Ovary (tissue), 9 donors: ENCODE results near the gene TJP1. TPM values are rescaled to one million over a fixed set of nuclear protein-coding genes. Genes with fewer than 3 reads are reported as not detected.
A peak's percentile ranks its signal among the peaks of the same experiment; 100 is the strongest.
"Not testable (repeated sequence)": the region's sequence is repeated elsewhere in the genome, so short reads cannot be mapped to it uniquely, and the experiment has no call there.

Experiments used
- DNase-seq, 5 donors: peaks; one replicate each; pipeline ENCODE4 v3.0.0-alpha.2; 2019 to 2020
- H3K27ac ChIP-seq, 2 donors: fragments of 200-600 bp; one replicate each; pipeline versions ENCODE4 v1.5.1 to v1.8.0; 2019 to 2022
- H3K27me3 ChIP-seq: fragments of 200-600 bp; one replicate; pipeline ENCODE4 v1.8.0; 2022
- H3K36me3 ChIP-seq: fragments of 200-600 bp; sonication (generic); one replicate; pipeline ENCODE4 v1.5.1; 2019
- H3K4me1 ChIP-seq: one replicate; pipeline ENCODE4 v1.8.1; 2013; ENCODE audit warnings: mild to moderate bottlenecking, moderate library complexity; ENCODE audit not compliant: insufficient read depth
- H3K4me3 ChIP-seq: fragments of 200-600 bp; sonication (generic); one replicate; pipeline ENCODE4 v1.5.1; 2017
- H3K9me3 ChIP-seq, 2 donors: fragments of 200-600 bp in 1 of 2; sonication (generic) in 1 of 2; one replicate each; pipeline versions ENCODE4 v1.5.1 to v1.8.1; 2013 to 2019; ENCODE audit warnings: mild to moderate bottlenecking in 1 of 2, moderate library complexity in 1 of 2
- CTCF ChIP-seq, 3 donors: fragments of 450-650 bp in 2 of 3; fragments of 200-600 bp in 1 of 3; IDR thresholded peaks; one replicate each; pipeline versions ENCODE4 v1.5.1 to v1.8.0; 2016 to 2022; ENCODE audit warnings: antibody characterized with exemption in 3 of 3, mild to moderate bottlenecking in 1 of 3
- EP300 ChIP-seq: sonication (generic); formaldehyde crosslinking; IDR thresholded peaks from one replicate; pipeline ENCODE4 v1.6.1; 2017; ENCODE audit warnings: antibody characterized with exemption
- POLR2A ChIP-seq: fragments of 450-650 bp; IDR thresholded peaks from one replicate; pipeline ENCODE4 v1.6.1; 2017; ENCODE audit warnings: antibody characterized with exemption, mild to moderate bottlenecking, moderate library complexity
- WGBS, 3 donors: extraction: QIAGEN DNeasy Blood & Tissue Kit in 1 of 3; methylation state at CpG; one replicate each; pipeline versions ENCODE4 v1.1.5 to v1.1.7; 2013 to 2017; 5-methylcytosine and 5-hydroxymethylcytosine counted together
- intact Hi-C, 4 donors: fragments of 100-400 bp; cut with DNase I; formaldehyde crosslinking; loops; one replicate each; pipeline versions ENCODE4 v1.11.0 to v1.15.1; 2022 to 2023
- polyA plus RNA-seq, 2 donors: library from polyadenylated mRNA; stranded (reverse); fragments of 200-250 nt in 1 of 2; fragments of 350-450 nt in 1 of 2; fragmentation: Illumina TruSeq in 1 of 2; extraction: RNeasy Lipid Tissue Mini Kit (QIAGEN cat#74804) in 1 of 2; gene quantifications; one replicate each; pipeline ENCODE4 v1.2.3, GENCODE V29; 2013 to 2014
- total RNA-seq, 7 donors: library from RNA; depleted of rRNA in 2 of 7; stranded (reverse); fragments of >200 nt in 2 of 7; fragmentation: NEBNext Ultra II Directional in 3 of 7; extraction: Animal tissue kit (Norgen Biotek cat#: 25700) in 3 of 7; gene quantifications; one replicate each; pipeline versions ENCODE4 v1.1.0 to v1.2.4, GENCODE V29; 2016 to 2023
- donor health status: DM: no; HTN: no; CAD: no; lungs with moderate emphysema.
- donor health status: DM: no; HTN: no; CAD: no.
- donor health status: Bipolar disorder and iron deficiency.
- donor health status: DM: yes; HTN: yes; CAD: no.
- donor health status: DM: no; HTN: no; CAD: no.
- donor health status: DM: yes; HTN: yes; CAD: no.

Gene TJP1
- total and polyA plus RNA-seq, 9 donors = 25.3 to 150 (median 70.1) TPM

GRCh38 chr15:29819979-29820378 lies 2.3 kb downstream of the TJP1 start:
- Histone ChIP-seq H3K27ac (no peak overlapping the region), H3K4me3 (peak overlapping the region; percentile 95), H3K36me3 (no peaks in the 10 kb centered on the region), H3K9me3 (no peaks in the 10 kb centered on the region), H3K27me3 (no peaks in the 10 kb centered on the region), H3K4me1 (peaks cover 5% of the 10 kb centered on the region)
- 62 to 80% (median 67%) methylated on average over 4 of the region's 4 CpGs for WGBS, 3 donors
- no peak for DNase-seq
- intact Hi-C loops = loop anchor here in 2 of 4 donors (2.0 to 5.0 kb wide), 3 partner anchors 52 to 92 kb away; no protein-coding TSS in a partner anchor
- TF ChIP-seq EP300 = no peak
- TF ChIP-seq CTCF (IDR thresholded peaks at IDR 0.05) = no peak
- TF ChIP-seq POLR2A = no peak

- WGBS, 3 donors = 87 to 90% (median 87%) methylated on average over 10 of the region's 10 CpGs
- Histone ChIP-seq H3K4me3 (no peak overlapping the region), H3K27me3 (no peaks in the 10 kb centered on the region), H3K4me1 (peaks cover 5% of the 10 kb centered on the region), H3K27ac (no peak overlapping the region), H3K9me3 (no peaks in the 10 kb centered on the region), H3K36me3 (no peaks in the 10 kb centered on the region)
- DNase-seq = no peak
- intact Hi-C loops = no loop called here
- TF ChIP-seq POLR2A (no peak), EP300 (no peak), CTCF (IDR thresholded peaks at IDR 0.05) (no peak)
Observed at GRCh38 chr15:29818141-29818540, 4.1 kb downstream of the TJP1 start.

DNA sequence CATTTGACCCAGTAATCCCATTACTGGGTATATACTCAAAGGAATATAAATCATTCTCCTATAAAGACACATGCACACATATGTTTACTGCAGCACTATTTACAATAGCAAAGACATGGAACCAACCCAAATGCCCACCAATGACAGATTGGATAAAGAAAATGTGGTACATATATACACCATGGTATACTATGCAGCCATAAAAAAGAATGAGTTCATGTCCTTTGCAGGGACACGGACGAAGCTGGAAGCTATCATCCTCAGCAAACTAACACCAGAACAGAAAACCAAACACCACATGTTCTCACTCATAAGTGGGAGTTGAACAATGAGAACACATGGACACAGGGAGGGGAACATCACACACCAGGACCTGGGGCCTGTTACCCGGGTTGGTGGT lies 4.8 kb downstream of the TJP1 start:
- H3K4me1 ChIP-seq, H3K27me3 ChIP-seq, DNase-seq, H3K9me3 ChIP-seq, intact Hi-C loops, H3K27ac ChIP-seq, H3K36me3 ChIP-seq, H3K4me3 ChIP-seq: not testable (repeated sequence)
- WGBS, 3 donors = 78 to 85% (median 84%) methylated on average over 3 of the region's 3 CpGs

- H3K4me1 ChIP-seq = peaks cover 2% of the 10 kb centered on the region
- no peak overlapping the region for H3K4me3 ChIP-seq
- no peak overlapping the region for H3K27ac ChIP-seq
- H3K27me3 ChIP-seq = no peaks in the 10 kb centered on the region
- no peaks in the 10 kb centered on the region for H3K36me3 ChIP-seq
- DNase-seq = no peak
- H3K9me3 ChIP-seq = no peaks in the 10 kb centered on the region
- TF ChIP-seq CTCF (IDR thresholded peaks at IDR 0.05) = no peak
- TF ChIP-seq EP300 = no peak
- intact Hi-C loops = no loop called here
- 55 to 65% (median 59%) methylated on average over 3 of the region's 3 CpGs for WGBS, 3 donors
Observed at GRCh38 chr15:29815000-29815710, 7.1 kb downstream of the TJP1 start.

GRCh38 chr15:29813009-29813408 lies 9.3 kb downstream of the TJP1 start:
- Histone ChIP-seq H3K27ac (no peak overlapping the region), H3K4me1 (peaks cover 2% of the 10 kb centered on the region), H3K36me3 (no peaks in the 10 kb centered on the region), H3K9me3 (no peaks in the 10 kb centered on the region), H3K27me3 (no peaks in the 10 kb centered on the region), H3K4me3 (no peak overlapping the region)
- DNase-seq = no peak
- intact Hi-C loops = no loop called here
- TF ChIP-seq POLR2A (no peak), CTCF (IDR thresholded peaks at IDR 0.05) (no peak), EP300 (no peak)
